HCT116 (cell line): ENCODE measurements around the gene MEIOSIN. TPM values are rescaled to one million over a fixed set of nuclear protein-coding genes. Genes with fewer than 3 reads are reported as not detected.
A peak's percentile ranks its signal among the peaks of the same experiment; 100 is the strongest.

ENCODE experiments used
- ATAC-seq: fragments of 200-7000 bp; cut with Tn5 transposase; 2 replicates; pipeline ENCODE4 v1.9.1; 2020; ENCODE audit warnings: mild to moderate bottlenecking, moderate library complexity
- BruUV-seq: library from RNA; stranded (reverse); fragments of 400-500 nt; replicated peaks from 2 replicates; lab custom pipeline; 2021; lab: Mats Ljungman, UMichigan
- CTCF ChIA-PET: fragments of 300-600 bp; sonication (Branson Sonifier 250); formaldehyde crosslinking; loops from one replicate; lab custom pipeline; 2021; ENCODE audit warnings: antibody characterized with exemption; lab: Charles Lee
- POLR2A ChIA-PET: fragments of 300-600, 350-600 bp; sonication (Branson Sonifier 250); formaldehyde crosslinking; loops from one replicate; lab custom pipeline; 2021; ENCODE audit warnings: antibody characterized with exemption; lab: Charles Lee
- RAD21 ChIA-PET, 2 experiments: fragments of 300-600 bp; sonication (Branson Sonifier 250); formaldehyde crosslinking; loops; one replicate each; lab custom pipeline; 2023; ENCODE audit warnings: low total read pairs in 2 of 2; ENCODE audit not compliant: uncharacterized antibody in 2 of 2, unreplicated experiment in 2 of 2, low non-redundant PET in 1 of 2; lab: Charles Lee
- DNase-seq: peaks from one replicate; pipeline ENCODE4 v3.0.0-alpha.2; 2010; ENCODE audit warnings: low read depth, low spot score
- H2AFZ ChIP-seq: fragments of 200-600 bp; shearing (Covaris generic), sonication (generic); 2 replicates; pipeline ENCODE4 v1.6.1; 2017; ENCODE audit warnings: low read depth, mixed run types, mixed read lengths, antibody characterized with exemption, low read length; ENCODE audit not compliant: poor library complexity, severe bottlenecking
- H3K27ac ChIP-seq: 2 replicates; pipeline ENCODE4 v1.5.1; 2012; ENCODE audit warnings: low read depth, low read length
- H3K27me3 ChIP-seq: fragments of 200-600 bp; sonication (generic); 2 replicates; pipeline ENCODE4 v1.6.1; 2016; ENCODE audit warnings: mixed run types, low read length, mixed read lengths; ENCODE audit not compliant: insufficient read depth
- H3K36me3 ChIP-seq, 2 experiments: fragments of 200-500 bp in 1 of 2; fragments of 200-600 bp in 1 of 2; sonication (Bioruptor generic) in 1 of 2; sonication (generic) in 1 of 2; 2 replicates each; pipeline versions ENCODE4 v1.5.1 to v1.6.1; 2014 to 2016; ENCODE audit warnings: low read length in 2 of 2, inconsistent platforms in 1 of 2, mixed read lengths in 1 of 2, mixed run types in 1 of 2; ENCODE audit not compliant: insufficient read depth in 2 of 2, control insufficient read depth in 1 of 2
- H3K4me1 ChIP-seq, 2 experiments: fragments of 200-600 bp in 1 of 2; sonication (generic) in 1 of 2; 2 replicates each; pipeline versions ENCODE4 v1.5.1 to v1.6.1; 2012 to 2017; ENCODE audit warnings: low read length in 2 of 2, inconsistent platforms in 1 of 2, mild to moderate bottlenecking in 1 of 2, mixed read lengths in 1 of 2, mixed run types in 1 of 2, moderate library complexity in 1 of 2; ENCODE audit not compliant: insufficient read depth in 2 of 2, control insufficient read depth in 1 of 2
- H3K4me2 ChIP-seq: fragments of 200-600 bp; sonication (generic); 2 replicates; pipeline ENCODE4 v1.6.1; 2017; ENCODE audit warnings: mixed run types, low read length, mixed read lengths
- H3K4me3 ChIP-seq, 2 experiments: fragments of 200-600 bp in 1 of 2; sonication (generic) in 1 of 2; replicated peaks in 1 of 2; 2 replicates each; pipeline ENCODE4 v1.5.1; 2011 to 2016; ENCODE audit warnings: low read length in 2 of 2, control low read depth in 1 of 2, low read depth in 1 of 2, mild to moderate bottlenecking in 1 of 2, mixed read lengths in 1 of 2, mixed run types in 1 of 2
- H3K79me2 ChIP-seq: fragments of 200-600 bp; sonication (generic); 2 replicates; pipeline ENCODE4 v1.6.1; 2017; ENCODE audit warnings: mild to moderate bottlenecking, mixed run types, low read length, moderate library complexity, mixed read lengths; ENCODE audit not compliant: insufficient read depth
- H3K9ac ChIP-seq: fragments of 200-600 bp; sonication (generic); 2 replicates; pipeline ENCODE4 v1.6.1; 2016; ENCODE audit warnings: low read length, mixed read lengths
- H3K9me2 ChIP-seq: fragments of 200-600 bp; sonication (generic), shearing (Covaris generic); 2 replicates; pipeline ENCODE4 v1.6.1; 2017; ENCODE audit warnings: mixed run types, mild to moderate bottlenecking, moderate library complexity; ENCODE audit not compliant: insufficient read depth
- H3K9me3 ChIP-seq, 2 experiments: fragments of 200-500 bp in 1 of 2; fragments of 200-600 bp in 1 of 2; sonication (Bioruptor generic) in 1 of 2; sonication (generic) in 1 of 2; 2 replicates each; pipeline ENCODE4 v1.6.1; 2014 to 2017; ENCODE audit warnings: low read length in 2 of 2, mixed read lengths in 2 of 2, inconsistent platforms in 1 of 2, low read depth in 1 of 2, mild to moderate bottlenecking in 1 of 2, mixed run types in 1 of 2, moderate library complexity in 1 of 2; ENCODE audit not compliant: control insufficient read depth in 1 of 2, insufficient read depth in 1 of 2
- H4K20me1 ChIP-seq: fragments of 200-600 bp; sonication (generic), shearing (Covaris generic); 2 replicates; pipeline ENCODE4 v1.6.1; 2017; ENCODE audit warnings: mixed run types, mild to moderate bottlenecking, moderate library complexity; ENCODE audit not compliant: insufficient read depth
- CTCF ChIP-seq, 3 experiments: fragments of 200-600 bp in 1 of 3; sonication (generic) in 1 of 3; IDR thresholded peaks in 2 of 3; conservative IDR thresholded peaks in 1 of 3; 2 replicates each; pipeline ENCODE4 v1.5.1; 2012 to 2017; ENCODE audit warnings: low read depth in 2 of 3, low read length in 2 of 3, antibody characterized with exemption in 1 of 3, borderline replicate concordance in 1 of 3, control low read depth in 1 of 3, mild to moderate bottlenecking in 1 of 3, mixed read lengths in 1 of 3, mixed run types in 1 of 3, moderate library complexity in 1 of 3; ENCODE audit not compliant: insufficient read depth in 1 of 3
- EGR1 ChIP-seq: IDR thresholded peaks from 2 replicates; pipeline ENCODE4 v1.6.1; 2012; ENCODE audit warnings: low read depth
- EZH2 ChIP-seq: fragments of 200-600 bp; sonication (generic); IDR thresholded peaks from 2 replicates; pipeline ENCODE4 v1.6.1; 2017; ENCODE audit warnings: antibody characterized with exemption, mixed run types
- SRF ChIP-seq: IDR thresholded peaks from 2 replicates; pipeline ENCODE4 v1.6.1; 2012; ENCODE audit warnings: low read depth
- TCF7L2 ChIP-seq: IDR thresholded peaks from 2 replicates; pipeline ENCODE4 v1.7.0; 2011; ENCODE audit warnings: borderline replicate concordance, inconsistent platforms; ENCODE audit not compliant: insufficient read depth, insufficient read length; ENCODE audit errors: extremely low read depth
- intact Hi-C: fragments of 100-400 bp; cut with micrococcal nuclease; formaldehyde crosslinking; loops from 2 replicates; pipeline ENCODE4 v1.10.0; 2022
- total RNA-seq: library from RNA; stranded (reverse); gene quantifications from one replicate; pipeline ENCODE4 v1.2.1, GENCODE V29; 2021; ENCODE audit not compliant: unreplicated experiment

MEIOSIN gene
- total RNA-seq, 1 experiment from 2014 or later, result 2.1 TPM

GRCh38 chr19:45800070-45800553, 66.9 kb downstream of the MEIOSIN start:
- TF ChIP-seq TCF7L2 (no peak), CTCF (IDR thresholded peaks at IDR 0.05 in 2 of 3, conservative IDR thresholded peaks at IDR 0.05 in 1 of 3; ENCODE audit: borderline replicate concordance in 1 of 3, insufficient read depth in 1 of 3, low read depth in 2 of 3, low read length in 2 of 3) (no peak), EGR1 (no peak)
- Histone ChIP-seq H3K9me2 (no peaks in the 10 kb centered on the region), H3K9ac (no peak overlapping the region), H3K4me1 (peaks cover 0 to 18% of the 10 kb centered on the region in 2 experiments; a peak in 2 of 4 replicates), H3K27me3 (no peaks in the 10 kb centered on the region), H3K4me2 (0 out of 2 replicates have a peak overlapping the region, but pooled peaks have one; percentile 14), H3K4me3 (no peak overlapping the region), H3K27ac (no peak overlapping the region), H2AFZ (no peak overlapping the region), H4K20me1 (no peaks in the 10 kb centered on the region), H3K36me3 (no peaks in the 10 kb centered on the region), H3K9me3 (no peaks in the 10 kb centered on the region), H3K79me2 (no peaks in the 10 kb centered on the region)
- no peak for ATAC-seq
- ChIA-PET CTCF (interaction anchor here (1.5 to 3.9 kb wide), 4 partner anchors 17 to 30 kb away, joined by 5 to 54 read pairs (median 15); partner anchors contain the start of gene SIX5), RAD21 (interaction anchor here in 1 of 2 experiments (1.9 kb wide), 1 partner anchor 30 kb away, joined by 7 read pairs; the partner anchor contains the start of gene SIX5), POLR2A (interaction anchor here (1.7 kb wide), 1 partner anchor 30 kb away, joined by 9 read pairs; the partner anchor contains the start of gene SIX5)
- intact Hi-C loops, result no loop called here
- no TSS peak for BruUV-seq
- no peak for DNase-seq

GRCh38 chr19:45801603-45802175, 68.5 kb downstream of the MEIOSIN start:
- ChIA-PET CTCF (interaction anchor here (3.9 kb wide), 1 partner anchor 32 kb away, joined by 54 read pairs; the partner anchor contains the start of gene SIX5), POLR2A (no interaction called here), RAD21 (no interaction called here)
- Histone ChIP-seq H4K20me1 (no peaks in the 10 kb centered on the region), H3K4me2 (no peak overlapping the region), H3K4me3 (no peak overlapping the region), H3K9ac (no peak overlapping the region), H3K9me2 (no peaks in the 10 kb centered on the region), H3K27me3 (no peaks in the 10 kb centered on the region), H3K36me3 (no peaks in the 10 kb centered on the region), H3K4me1 (peaks cover 0 to 21% of the 10 kb centered on the region in 2 experiments; a peak in 2 of 4 replicates), H3K9me3 (no peaks in the 10 kb centered on the region), H2AFZ (no peak overlapping the region), H3K27ac (no peak overlapping the region), H3K79me2 (no peaks in the 10 kb centered on the region)
- no peak for DNase-seq
- intact Hi-C loops, result no loop called here
- no peak for ATAC-seq
- TF ChIP-seq EZH2 (no peak), SRF (no peak), CTCF (IDR thresholded peaks at IDR 0.05 in 2 of 3, conservative IDR thresholded peaks at IDR 0.05 in 1 of 3; ENCODE audit: borderline replicate concordance in 1 of 3, insufficient read depth in 1 of 3, low read depth in 2 of 3, low read length in 2 of 3) (no peak)
- no TSS peak for BruUV-seq
